KMS-11 (cell line): ENCODE data around the gene PLEKHA5.

ENCODE experiments used
- H2AFZ ChIP-seq: fragments of 200-600 bp; sonication (generic); 2 replicates; pipeline ENCODE4 v1.6.1; 2016; ENCODE audit warnings: antibody characterized with exemption, mixed run types, low read depth
- H3K27ac ChIP-seq: fragments of 200-600 bp; sonication (generic); 2 replicates; pipeline ENCODE4 v1.6.1; 2016; ENCODE audit warnings: mild to moderate bottlenecking, mixed run types
- H3K27me3 ChIP-seq: fragments of 200-600 bp; sonication (generic); 2 replicates; pipeline ENCODE4 v1.6.1; 2017; ENCODE audit warnings: mild to moderate bottlenecking, low read depth, mixed run types, moderate library complexity; ENCODE audit not compliant: insufficient read depth
- H3K36me3 ChIP-seq: fragments of 200-600 bp; sonication (generic); 2 replicates; pipeline ENCODE4 v1.6.1; 2017; ENCODE audit warnings: mild to moderate bottlenecking, mixed run types; ENCODE audit not compliant: insufficient read depth
- H3K4me1 ChIP-seq: fragments of 200-600 bp; sonication (generic); 2 replicates; pipeline ENCODE4 v1.6.1; 2016; ENCODE audit warnings: mild to moderate bottlenecking, low read depth, mixed run types; ENCODE audit not compliant: poor library complexity, severe bottlenecking
- H3K4me2 ChIP-seq: fragments of 200-600 bp; sonication (generic); 2 replicates; pipeline ENCODE4 v1.7.0; 2016; ENCODE audit warnings: mild to moderate bottlenecking, mixed run types
- H3K4me3 ChIP-seq: fragments of 200-600 bp; sonication (generic); IDR thresholded peaks from 2 replicates; pipeline ENCODE4 v1.6.1; 2017; ENCODE audit warnings: low read depth, low read length, mixed read lengths; ENCODE audit not compliant: insufficient read depth
- H3K79me2 ChIP-seq: fragments of 200-600 bp; sonication (generic); 2 replicates; pipeline ENCODE4 v1.6.1; 2016; ENCODE audit warnings: low read depth, mixed run types; ENCODE audit not compliant: insufficient read depth
- H3K9ac ChIP-seq: fragments of 200-600 bp; sonication (generic); 2 replicates; pipeline ENCODE4 v1.6.1; 2016; ENCODE audit warnings: mild to moderate bottlenecking, mixed run types
- H4K20me1 ChIP-seq: fragments of 200-600 bp; sonication (generic); 2 replicates; pipeline ENCODE4 v1.6.1; 2016; ENCODE audit warnings: mild to moderate bottlenecking, mixed run types; ENCODE audit not compliant: insufficient read depth
- CTCF ChIP-seq: fragments of 200-600 bp; sonication (generic); conservative IDR thresholded peaks from 2 replicates; pipeline ENCODE4 v1.6.1; 2017; ENCODE audit warnings: low read depth, mild to moderate bottlenecking, antibody characterized with exemption, low read length, moderate library complexity, mixed read lengths

Gene PLEKHA5

GRCh38 chr12:19376691-19377090 lies 247.2 kb downstream of the PLEKHA5 start:
- H3K27ac ChIP-seq, result no peak overlapping the region
- TF ChIP-seq CTCF, result no peak
- H3K9ac ChIP-seq, result no peak overlapping the region

GRCh38 chr12:19382111-19382526 lies 252.6 kb downstream of the PLEKHA5 start:
- no peaks in the 10 kb centered on the region for H4K20me1 ChIP-seq
- no peaks in the 10 kb centered on the region for H3K79me2 ChIP-seq
- no peak overlapping the region for H3K4me3 ChIP-seq
- no peak for TF ChIP-seq CTCF
- peak overlapping the region; percentile 40; the same call in 1 of the 2 replicates for H3K9ac ChIP-seq
- H2AFZ ChIP-seq, result peak overlapping the region; percentile 65
- peak overlapping the region; percentile 63 for H3K4me2 ChIP-seq
- peak overlapping the region; percentile 90 for H3K27ac ChIP-seq
- no peaks in the 10 kb centered on the region for H3K36me3 ChIP-seq
- no peaks in the 10 kb centered on the region for H3K27me3 ChIP-seq
- peaks cover 18% of the 10 kb centered on the region for H3K4me1 ChIP-seq

More at GRCh38 chr12:19376691-19377090, 247.2 kb downstream of the PLEKHA5 start:
- H3K4me1 ChIP-seq, result peaks cover 6% of the 10 kb centered on the region
- no peaks in the 10 kb centered on the region for H3K79me2 ChIP-seq
- no peak overlapping the region for H3K4me3 ChIP-seq
- no peaks in the 10 kb centered on the region for H3K36me3 ChIP-seq
- no peaks in the 10 kb centered on the region for H3K27me3 ChIP-seq
- H3K4me2 ChIP-seq, result no peak overlapping the region
- H2AFZ ChIP-seq, result no peak overlapping the region
- no peaks in the 10 kb centered on the region for H4K20me1 ChIP-seq

- H3K4me1 ChIP-seq, result peaks cover 18% of the 10 kb centered on the region
- H3K79me2 ChIP-seq, result no peaks in the 10 kb centered on the region
- H4K20me1 ChIP-seq, result no peaks in the 10 kb centered on the region
- peak overlapping the region; percentile 63 for H3K4me2 ChIP-seq
- peak overlapping the region; percentile 90 for H3K27ac ChIP-seq
- H3K36me3 ChIP-seq, result no peaks in the 10 kb centered on the region
- peak overlapping the region; percentile 40; the same call in 1 of the 2 replicates for H3K9ac ChIP-seq
- H3K4me3 ChIP-seq, result no peak overlapping the region
- peak overlapping the region; percentile 65 for H2AFZ ChIP-seq
- no peak for TF ChIP-seq CTCF
- no peaks in the 10 kb centered on the region for H3K27me3 ChIP-seq
Measured at GRCh38 chr12:19382563-19382962, 253.0 kb downstream of the PLEKHA5 start.

GRCh38 chr12:19387161-19387560 lies 257.6 kb downstream of the PLEKHA5 start:
- no peak for TF ChIP-seq CTCF
- no peak overlapping the region for H2AFZ ChIP-seq
- no peaks in the 10 kb centered on the region for H3K27me3 ChIP-seq
- H3K27ac ChIP-seq, result no peak overlapping the region
- no peaks in the 10 kb centered on the region for H3K36me3 ChIP-seq
- H3K79me2 ChIP-seq, result no peaks in the 10 kb centered on the region
- H3K4me2 ChIP-seq, result no peak overlapping the region
- no peaks in the 10 kb centered on the region for H4K20me1 ChIP-seq
- H3K4me1 ChIP-seq, result peaks cover 8% of the 10 kb centered on the region
- H3K4me3 ChIP-seq, result no peak overlapping the region
- H3K9ac ChIP-seq, result no peak overlapping the region
